Activated naive CD4-positive, alpha-beta T cell treated with anti-CD3 and anti-CD28 coated beads, Interleukin-2, amount 10 ng/mL, durations not matched to agents 7 days and 5 days (primary cell): ENCODE results near the gene S100P.
A peak's percentile ranks its signal among the peaks of the same experiment; 100 is the strongest.

Source experiments
- CTCF ChIA-PET: fragments of 350-600 bp; sonication (Branson Sonifier 250); formaldehyde crosslinking; loops from one replicate; lab custom pipeline; 2021; ENCODE audit warnings: antibody characterized with exemption; lab: Charles Lee
- DNase-seq: peaks from one replicate; pipeline ENCODE4 v3.0.0-alpha.2; 2020
- H3K27ac Mint-ChIP-seq: one replicate; pipeline ENCODE4 v1.8.0; 2021; ENCODE audit warnings: mild to moderate bottlenecking, moderate library complexity, mixed read lengths
- H3K27me3 Mint-ChIP-seq: one replicate; pipeline ENCODE4 v1.8.0; 2021; ENCODE audit warnings: mild to moderate bottlenecking, mixed read lengths
- H3K36me3 Mint-ChIP-seq: one replicate; pipeline ENCODE4 v1.8.0; 2021; ENCODE audit warnings: mixed read lengths
- H3K4me1 Mint-ChIP-seq: one replicate; pipeline ENCODE4 v1.8.0; 2021; ENCODE audit warnings: mixed read lengths
- H3K4me3 Mint-ChIP-seq: one replicate; pipeline ENCODE4 v1.8.0; 2021; ENCODE audit warnings: mild to moderate bottlenecking, moderate library complexity, mixed read lengths
- H3K9me3 Mint-ChIP-seq: one replicate; pipeline ENCODE4 v1.8.0; 2021; ENCODE audit warnings: mixed read lengths

Gene S100P

DNA sequence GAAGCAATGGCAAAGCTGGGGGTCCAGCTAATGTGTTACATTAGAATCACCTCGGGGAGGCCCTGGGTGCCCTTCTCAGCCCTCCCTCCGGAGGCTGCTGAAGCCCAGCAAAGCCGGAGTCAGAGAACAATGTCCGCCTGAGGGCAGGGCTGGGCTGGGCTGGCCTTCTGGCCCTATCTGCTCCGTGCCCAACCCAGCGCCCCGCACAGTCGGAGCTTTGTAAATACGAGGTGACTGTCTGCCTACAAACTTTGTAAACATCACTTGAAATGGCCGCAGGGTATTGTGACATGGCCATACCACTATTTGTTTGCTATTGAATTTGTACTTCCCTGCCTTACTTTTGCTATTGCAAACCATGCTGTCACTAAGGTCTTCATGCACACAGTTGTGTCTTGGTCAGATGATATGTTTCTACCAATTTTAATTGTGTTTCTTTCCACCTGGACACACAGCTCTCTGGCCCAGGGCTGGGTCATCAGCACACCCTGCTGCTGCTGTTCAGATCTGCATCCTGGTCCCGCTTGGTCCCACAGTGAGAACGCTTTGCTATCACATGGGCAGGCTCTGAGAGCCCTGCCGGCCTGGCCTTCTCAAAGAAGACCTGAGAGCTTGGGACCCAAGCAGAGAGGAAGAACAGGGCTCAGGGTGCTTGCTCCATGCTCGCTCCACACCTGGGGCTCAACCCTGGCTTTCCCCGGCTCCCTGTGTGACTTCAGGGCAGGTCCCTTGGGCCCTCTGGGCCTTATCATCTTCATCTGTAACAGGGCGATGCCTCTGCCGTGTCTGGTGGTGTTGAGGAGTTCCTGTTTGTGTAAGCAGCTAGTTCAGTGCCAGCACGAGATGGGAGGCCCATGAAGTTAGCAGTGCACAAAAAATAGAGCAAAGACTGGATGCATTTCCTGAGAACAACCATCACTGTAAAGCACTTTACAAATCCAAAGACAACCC is 2.3 kb downstream of the S100P start:
- peak overlapping the region; percentile 40 for H3K4me3 Mint-ChIP-seq
- no peaks in the 10 kb centered on the region for H3K9me3 Mint-ChIP-seq
- DNase-seq, result peak; percentile 80
- peaks cover 90% of the 10 kb centered on the region for H3K4me1 Mint-ChIP-seq
- no peaks in the 10 kb centered on the region for H3K27me3 Mint-ChIP-seq
- CTCF ChIA-PET, result interaction anchor here (0.8 to 3.7 kb wide), 6 partner anchors 8 to 32 kb away, joined by 3 to 47 read pairs (median 4); partner anchors contain the start of gene MRFAP1L1
- peak overlapping the region; percentile 94 for H3K27ac Mint-ChIP-seq
- peaks cover 26% of the 10 kb centered on the region for H3K36me3 Mint-ChIP-seq

- Mint-ChIP-seq H3K36me3 (peaks cover 29% of the 10 kb centered on the region), H3K4me1 (peaks cover 88% of the 10 kb centered on the region), H3K27ac (peak overlapping the region; percentile 94), H3K4me3 (peak overlapping the region; percentile 40), H3K27me3 (no peaks in the 10 kb centered on the region), H3K9me3 (no peaks in the 10 kb centered on the region)
- DNase-seq, result no peak
- CTCF ChIA-PET, result interaction anchor here (0.8 to 3.7 kb wide), 5 partner anchors 8 to 33 kb away, joined by 3 to 47 read pairs (median 3); a partner anchor contains a TSS
Measured at GRCh38 chr4:6696611-6697010, 2.9 kb downstream of the S100P start.

DNA sequence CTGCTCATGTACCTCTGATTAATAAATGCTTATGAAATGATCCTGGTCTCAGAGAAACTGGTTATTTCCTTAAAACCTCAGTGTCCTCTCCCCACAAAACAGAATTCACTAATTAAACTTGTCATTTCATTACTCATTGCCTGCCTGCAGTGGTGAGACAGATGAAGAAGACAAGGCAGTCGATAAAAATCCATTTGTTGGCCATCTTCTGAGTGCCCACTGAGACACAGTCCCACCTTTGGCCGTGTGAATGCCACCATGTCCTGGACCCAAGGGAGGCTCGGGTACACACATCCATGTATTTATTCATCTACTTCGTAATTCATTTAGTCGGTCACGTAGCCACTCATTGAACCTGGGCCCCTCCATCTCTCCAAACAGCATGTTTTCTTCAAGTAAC is 3.5 kb downstream of the S100P start:
- CTCF ChIA-PET, result interaction anchor here (1.1 to 6.5 kb wide), 4 partner anchors 7 to 34 kb away, joined by 3 to 76 read pairs (median 25); a partner anchor contains a TSS

DNA sequence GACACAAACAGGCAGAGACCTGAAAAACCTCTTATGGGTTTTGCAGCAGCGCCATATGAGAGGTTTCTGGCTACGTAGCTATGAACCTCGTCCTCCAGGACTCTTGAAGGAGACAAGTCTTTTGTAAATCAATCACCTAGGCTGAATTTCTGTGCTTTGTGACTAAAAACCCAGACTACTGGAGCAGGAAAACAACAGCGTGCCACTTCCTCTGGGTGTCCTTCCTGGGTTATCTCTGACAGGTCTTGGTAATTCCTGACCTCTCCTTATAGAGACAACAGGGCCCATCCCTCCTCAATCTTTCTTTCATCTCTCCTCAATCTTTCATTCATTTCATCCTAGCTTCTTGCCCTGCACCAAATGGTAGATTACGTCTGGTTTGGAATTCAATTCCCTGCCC is 5.7 kb downstream of the S100P start:
- no peak for DNase-seq
- no peak overlapping the region for H3K4me3 Mint-ChIP-seq
- H3K36me3 Mint-ChIP-seq, result peaks cover 54% of the 10 kb centered on the region
- H3K9me3 Mint-ChIP-seq, result peaks cover 3% of the 10 kb centered on the region
- H3K4me1 Mint-ChIP-seq, result peaks cover 82% of the 10 kb centered on the region
- no peaks in the 10 kb centered on the region for H3K27me3 Mint-ChIP-seq
- CTCF ChIA-PET, result interaction anchor here (1.2 to 6.5 kb wide), 4 partner anchors 9 to 24 kb away, joined by 4 to 76 read pairs (median 10); a partner anchor contains a TSS
- H3K27ac Mint-ChIP-seq, result peak overlapping the region; percentile 74

More for the DNA sequence above, 3.5 kb downstream of the S100P start:
- no peaks in the 10 kb centered on the region for H3K27me3 Mint-ChIP-seq
- DNase-seq, result no peak
- no peak overlapping the region for H3K4me3 Mint-ChIP-seq
- H3K36me3 Mint-ChIP-seq, result peaks cover 34% of the 10 kb centered on the region
- H3K4me1 Mint-ChIP-seq, result peaks cover 89% of the 10 kb centered on the region
- no peaks in the 10 kb centered on the region for H3K9me3 Mint-ChIP-seq
- H3K27ac Mint-ChIP-seq, result peak overlapping the region; percentile 94

- Mint-ChIP-seq H3K36me3 (peaks cover 59% of the 10 kb centered on the region), H3K4me1 (peaks cover 82% of the 10 kb centered on the region)
Measured at GRCh38 chr4:6699903-6700302, 6.2 kb downstream of the S100P start.

GRCh38 chr4:6701371-6701770 is 7.7 kb downstream of the S100P start:
- peak; percentile 60 for DNase-seq
- CTCF ChIA-PET, result interaction anchor here (1.1 to 6.5 kb wide), 5 partner anchors 10 to 172 kb away, joined by 3 to 76 read pairs (median 14); partner anchors contain the start of gene BLOC1S4
- H3K4me3 Mint-ChIP-seq, result no peak overlapping the region
- H3K9me3 Mint-ChIP-seq, result peaks cover 3% of the 10 kb centered on the region
- peaks cover 82% of the 10 kb centered on the region for H3K4me1 Mint-ChIP-seq
- peaks cover 68% of the 10 kb centered on the region for H3K36me3 Mint-ChIP-seq
- no peaks in the 10 kb centered on the region for H3K27me3 Mint-ChIP-seq
- no peak overlapping the region for H3K27ac Mint-ChIP-seq

More at GRCh38 chr4:6699903-6700302, 6.2 kb downstream of the S100P start:
- Mint-ChIP-seq H3K4me3 (no peak overlapping the region), H3K27me3 (no peaks in the 10 kb centered on the region), H3K27ac (peak overlapping the region; percentile 74), H3K9me3 (peaks cover 3% of the 10 kb centered on the region)
- no peak for DNase-seq
- CTCF ChIA-PET, result interaction anchor here (1.2 to 6.5 kb wide), 5 partner anchors 9 to 27 kb away, joined by 3 to 76 read pairs (median 8); a partner anchor contains a TSS

DNA sequence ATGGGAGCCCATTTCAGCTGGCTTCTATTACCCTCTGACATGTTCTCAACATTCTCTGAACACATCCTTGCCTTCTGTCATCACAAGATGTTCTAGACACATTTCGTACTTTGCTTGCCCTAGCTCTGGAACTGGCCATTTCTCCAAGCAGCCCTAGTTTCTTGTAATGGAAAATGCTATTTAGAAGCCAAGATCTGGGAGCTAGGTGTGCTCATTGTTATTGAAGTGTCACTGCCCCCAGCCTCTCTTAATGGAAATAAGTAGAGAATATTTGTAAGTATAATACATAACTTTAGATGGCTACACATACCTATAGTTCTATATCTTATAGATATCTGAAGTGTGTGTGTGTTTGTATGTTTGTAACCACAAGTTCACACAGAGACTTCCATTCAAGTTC is 9.1 kb downstream of the S100P start:
- Mint-ChIP-seq H3K4me1 (peaks cover 84% of the 10 kb centered on the region), H3K36me3 (peaks cover 80% of the 10 kb centered on the region), H3K27me3 (no peaks in the 10 kb centered on the region), H3K27ac (no peak overlapping the region), H3K9me3 (peaks cover 3% of the 10 kb centered on the region), H3K4me3 (no peak overlapping the region)
- CTCF ChIA-PET, result interaction anchor here (1.6 to 6.5 kb wide), 3 partner anchors 15 to 171 kb away, joined by 5 to 76 read pairs (median 16); partner anchors contain the start of gene BLOC1S4
- no peak for DNase-seq

DNA sequence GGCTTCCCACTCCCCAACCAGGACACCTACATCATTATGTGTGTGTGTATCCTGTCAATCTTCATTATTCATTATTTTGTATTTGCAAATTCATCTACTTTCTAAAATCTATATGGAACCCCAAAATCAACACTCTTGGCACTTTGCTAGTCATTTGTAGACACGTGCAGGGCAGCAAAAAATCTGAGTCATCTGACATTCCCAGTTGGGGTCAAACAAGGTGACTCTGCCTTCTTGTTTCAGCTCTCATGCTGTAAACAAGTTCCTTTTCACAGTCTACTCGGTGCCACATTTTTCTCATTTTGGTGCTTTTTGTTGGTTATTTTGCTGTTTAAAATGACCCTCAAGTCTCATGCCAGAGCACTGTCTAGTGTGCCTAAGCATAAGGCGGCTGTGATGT is 10.1 kb downstream of the S100P start:
- Mint-ChIP-seq H3K9me3 (peaks cover 3% of the 10 kb centered on the region), H3K27ac (no peak overlapping the region), H3K27me3 (no peaks in the 10 kb centered on the region), H3K4me3 (no peak overlapping the region), H3K36me3 (peaks cover 85% of the 10 kb centered on the region), H3K4me1 (peaks cover 85% of the 10 kb centered on the region)
- DNase-seq, result no peak
- CTCF ChIA-PET, result interaction anchor here (1.2 to 7.0 kb wide), 5 partner anchors 7 to 170 kb away, joined by 3 to 76 read pairs (median 7); a partner anchor contains a TSS

DNA sequence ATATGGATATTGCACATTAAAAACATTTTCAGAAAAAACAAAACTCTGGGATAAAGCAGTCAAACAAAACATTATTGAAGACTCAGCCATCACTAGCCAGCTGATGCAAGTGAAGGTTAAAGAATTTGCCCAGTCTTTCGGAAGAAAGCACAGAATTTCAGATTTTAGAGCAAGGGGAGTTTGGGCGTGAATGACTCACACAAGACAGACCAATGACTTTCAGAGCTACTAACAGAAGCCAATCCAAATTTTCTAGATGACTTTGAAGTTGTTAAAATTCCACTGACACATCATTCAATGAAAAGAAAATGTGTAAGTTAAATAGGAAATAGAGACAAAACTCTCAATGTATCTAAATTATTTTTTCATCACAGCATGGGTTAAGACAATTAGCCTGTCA is 12.0 kb downstream of the S100P start:
- CTCF ChIA-PET, result interaction anchor here (7.0 kb wide), 1 partner anchor 31 kb away, joined by 56 read pairs; a partner anchor contains a TSS
- Mint-ChIP-seq H3K4me1 (peaks cover 78% of the 10 kb centered on the region), H3K27me3 (no peaks in the 10 kb centered on the region), H3K9me3 (peaks cover 3% of the 10 kb centered on the region), H3K4me3 (no peak overlapping the region), H3K27ac (no peak overlapping the region), H3K36me3 (peaks cover 80% of the 10 kb centered on the region)
- DNase-seq, result peak; percentile 14

DNA sequence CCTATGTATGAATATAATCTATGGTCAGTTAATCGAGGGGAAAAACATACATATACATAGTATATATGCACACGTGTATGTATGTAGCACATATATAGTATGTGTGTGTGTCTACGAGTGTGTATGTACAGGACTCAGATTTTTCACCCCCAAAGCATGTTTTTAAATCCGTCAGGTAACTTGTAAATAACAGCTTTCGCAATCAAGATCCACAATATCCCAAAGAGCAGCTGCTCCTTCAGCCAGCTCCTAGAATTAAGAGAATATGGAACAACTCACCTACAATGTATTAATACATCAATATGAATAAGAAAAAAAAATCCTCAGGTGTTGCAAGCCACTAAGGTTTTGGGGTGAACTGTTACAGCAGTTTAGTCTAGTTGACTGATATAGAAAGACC is 12.5 kb downstream of the S100P start:
- H3K27me3 Mint-ChIP-seq, result no peaks in the 10 kb centered on the region
- CTCF ChIA-PET, result interaction anchor here (0.9 to 7.0 kb wide), 2 partner anchors 11 to 31 kb away, joined by 3 to 56 read pairs; a partner anchor contains a TSS
- no peak overlapping the region for H3K27ac Mint-ChIP-seq
- no peak overlapping the region for H3K4me3 Mint-ChIP-seq
- DNase-seq, result no peak
- peaks cover 80% of the 10 kb centered on the region for H3K36me3 Mint-ChIP-seq
- H3K9me3 Mint-ChIP-seq, result peaks cover 4% of the 10 kb centered on the region
- H3K4me1 Mint-ChIP-seq, result peaks cover 80% of the 10 kb centered on the region

GRCh38 chr4:6709230-6710114 is 15.8 kb downstream of the S100P start, which contains the start of gene MRFAP1L1:
TSS of gene MRFAP1L1 (minus strand) at chr4:6709865. CDS start at chr4:6709629, 236 bp downstream.
- Mint-ChIP-seq H3K4me3 (peak within 1 kb of the TSS; percentile 100), H3K27me3 (peaks cover 8% of the 10 kb centered on the region), H3K4me1 (peaks cover 60% of the 10 kb centered on the region), H3K36me3 (peaks cover 55% of the 10 kb centered on the region), H3K27ac (peak within 1 kb of the TSS; percentile 98), H3K9me3 (peaks cover 5% of the 10 kb centered on the region)
- CTCF ChIA-PET, result interaction anchor here (1.4 to 7.0 kb wide), 6 partner anchors 8 to 164 kb away, joined by 3 to 56 read pairs (median 7); partner anchors contain the start of gene S100P
- DNase-seq, result peak; percentile 98

DNA sequence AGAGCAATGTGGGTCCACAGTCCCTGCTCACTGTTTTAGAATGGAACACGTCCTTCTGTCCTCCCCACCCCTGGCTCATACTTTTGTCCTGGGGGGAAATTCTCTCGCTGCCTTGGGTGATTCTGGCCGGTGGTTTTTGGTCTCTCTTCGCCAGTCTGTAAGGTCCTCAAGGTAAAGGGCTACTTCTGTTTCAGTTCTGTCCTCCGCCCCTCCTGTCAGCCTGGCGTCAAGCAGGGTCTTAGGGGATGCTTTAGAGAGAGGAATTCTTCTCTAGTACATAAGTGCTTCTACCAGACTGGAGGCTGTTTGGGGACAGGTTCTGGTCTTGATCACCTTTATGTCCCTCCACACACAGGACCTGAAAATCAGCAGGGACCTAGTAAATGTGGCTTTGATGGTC is 16.6 kb downstream of the S100P start:
- Mint-ChIP-seq H3K9me3 (peaks cover 5% of the 10 kb centered on the region), H3K27me3 (peaks cover 8% of the 10 kb centered on the region), H3K27ac (peak overlapping the region; percentile 98), H3K4me3 (peak overlapping the region; percentile 100), H3K4me1 (peaks cover 55% of the 10 kb centered on the region), H3K36me3 (peaks cover 47% of the 10 kb centered on the region)
- no peak for DNase-seq
- CTCF ChIA-PET, result interaction anchor here (1.4 to 7.0 kb wide), 3 partner anchors 25 to 163 kb away, joined by 3 to 56 read pairs (median 8); a partner anchor contains a TSS

DNA sequence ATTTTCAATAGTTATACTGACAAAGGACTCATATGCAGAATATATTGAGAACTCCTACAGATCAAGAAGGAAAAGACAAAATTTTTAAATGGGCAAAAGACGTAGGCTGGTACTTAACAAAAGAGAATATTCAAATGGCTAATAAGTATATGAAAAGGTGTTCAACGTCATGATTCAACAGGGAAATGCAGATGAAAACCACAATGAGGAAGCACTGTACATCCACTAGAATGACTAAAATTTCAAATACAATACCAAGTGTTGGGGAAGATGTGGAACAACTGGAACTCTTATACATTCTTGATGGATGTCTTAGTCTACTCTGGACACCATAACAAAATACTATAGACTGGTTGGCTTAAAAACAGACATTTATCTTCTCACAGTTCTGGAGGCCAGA is 17.3 kb downstream of the S100P start:
- no peak overlapping the region for H3K27ac Mint-ChIP-seq
- peaks cover 5% of the 10 kb centered on the region for H3K9me3 Mint-ChIP-seq
- CTCF ChIA-PET, result no interaction called here

More for the DNA sequence above, 17.3 kb downstream of the S100P start:
- Mint-ChIP-seq H3K27me3 (peaks cover 8% of the 10 kb centered on the region), H3K4me1 (peaks cover 55% of the 10 kb centered on the region), H3K4me3 (no peak overlapping the region), H3K36me3 (peaks cover 41% of the 10 kb centered on the region)
- no peak for DNase-seq
